ENCODE measurements around the gene DNASE1L3.

Gene DNASE1L3

GRCh38 chr3:58200121-58200709, 10.6 kb downstream of the DNASE1L3 start:
- no peak for DNase-seq

- DNase-seq, result no peak
These were observed 12.0 kb downstream of the DNASE1L3 start for GRCh38 chr3:58198804-58199203.

- no peak for DNase-seq
These were observed 12.4 kb downstream of the DNASE1L3 start for GRCh38 chr3:58198362-58198761.

GRCh38 chr3:58197588-58197987, 13.2 kb downstream of the DNASE1L3 start:
- DNase-seq, result no peak

GRCh38 chr3:58193682-58194407, 16.9 kb downstream of the DNASE1L3 start:
- no peak for DNase-seq

- DNase-seq, result no peak
These were observed 18.7 kb downstream of the DNASE1L3 start for GRCh38 chr3:58192069-58192468.

- DNase-seq, result no peak
These were observed 19.3 kb downstream of the DNASE1L3 start for GRCh38 chr3:58191361-58191991.

GRCh38 chr3:58190882-58191281, 19.9 kb downstream of the DNASE1L3 start:
- no peak for DNase-seq

GRCh38 chr3:58190291-58190690, 20.5 kb downstream of the DNASE1L3 start:
- no peak for DNase-seq

GRCh38 chr3:58189691-58190090, 21.1 kb downstream of the DNASE1L3 start:
- DNase-seq, result no peak

GRCh38 chr3:58188921-58189451, 21.8 kb downstream of the DNASE1L3 start:
- DNase-seq, result no peak

GRCh38 chr3:58188173-58188564, 22.6 kb downstream of the DNASE1L3 start:
- no peak for DNase-seq

GRCh38 chr3:58184982-58185360, 25.8 kb downstream of the DNASE1L3 start:
- no peak for DNase-seq

- no peak for DNase-seq
These were observed 26.3 kb downstream of the DNASE1L3 start for GRCh38 chr3:58184309-58184981.

- no peak for DNase-seq
These were observed 26.9 kb downstream of the DNASE1L3 start for GRCh38 chr3:58183891-58184290.

GRCh38 chr3:58183221-58183620, 27.6 kb downstream of the DNASE1L3 start:
- no peak for DNase-seq

- no peak for DNase-seq
These were observed 29.7 kb downstream of the DNASE1L3 start for GRCh38 chr3:58180940-58181587.

- DNase-seq, result no peak
These were observed 30.5 kb downstream of the DNASE1L3 start for GRCh38 chr3:58180099-58180880.

- no peak for DNase-seq
These were observed 31.3 kb downstream of the DNASE1L3 start for GRCh38 chr3:58179235-58180098.

- DNase-seq, result no peak
These were observed 32.1 kb downstream of the DNASE1L3 start for GRCh38 chr3:58178528-58179234.

Measured in NCI-H1694 treated with DMSO at 0.1 percent for 48 hours (cell line).